Ascending aorta (tissue), 2 donors: ENCODE results near the gene TGM5. TPM values are rescaled to one million over a fixed set of nuclear protein-coding genes. Genes with fewer than 3 reads are reported as not detected.
A peak's percentile ranks its signal among the peaks of the same experiment; 100 is the strongest.
"Not testable (repeated sequence)": the region's sequence is repeated elsewhere in the genome, so short reads cannot be mapped to it uniquely, and the experiment has no call there.

Source experiments
- DNase-seq, 2 donors: peaks; one replicate each; pipeline ENCODE4 v3.0.0-alpha.2; 2019; ENCODE audit warnings: low spot score in 2 of 2
- H3K27ac ChIP-seq, 2 donors: fragments of 200-600 bp; sonication (generic); one replicate each; pipeline ENCODE4 v1.5.1; 2016 to 2017; ENCODE audit warnings: mild to moderate bottlenecking in 1 of 2
- H3K27me3 ChIP-seq: fragments of 200-600 bp; sonication (generic); one replicate; pipeline ENCODE4 v1.5.1; 2017
- H3K36me3 ChIP-seq, 2 donors: fragments of 200-600 bp; sonication (generic); one replicate each; pipeline ENCODE4 v1.5.1; 2016
- H3K4me1 ChIP-seq, 2 donors: fragments of 200-600 bp; sonication (generic); one replicate each; pipeline ENCODE4 v1.5.1; 2016 to 2017; ENCODE audit warnings: mild to moderate bottlenecking in 1 of 2
- H3K4me3 ChIP-seq, 2 donors: fragments of 200-600 bp; sonication (generic); one replicate each; pipeline ENCODE4 v1.5.1; 2016 to 2017; ENCODE audit warnings: mild to moderate bottlenecking in 1 of 2
- H3K9me3 ChIP-seq, 2 donors: fragments of 200-600 bp; sonication (generic); one replicate each; pipeline ENCODE4 v1.5.1; 2016
- intact Hi-C: fragments of 100-400 bp; cut with DNase I; formaldehyde crosslinking; loops from one replicate; pipeline ENCODE4 v1.15.1; 2023
- total RNA-seq: library from RNA; depleted of rRNA; stranded (reverse); fragments of >200 nt; gene quantifications from one replicate; pipeline ENCODE4 v1.1.0, GENCODE V29; 2016
- TF ChIP-seq, protein P1 (sequence below), 3 experiments: fragments of 200-600 bp in 2 of 3; fragments of 450-650 bp in 1 of 3; sonication (generic) in 2 of 3; IDR thresholded peaks; one replicate each; pipeline ENCODE4 v1.5.1; 2016 to 2019; ENCODE audit warnings: antibody characterized with exemption in 3 of 3, mild to moderate bottlenecking in 1 of 3, moderate library complexity in 1 of 3

Gene TGM5
- total RNA-seq, 1 donor from 2014 or later = not detected

DNA sequence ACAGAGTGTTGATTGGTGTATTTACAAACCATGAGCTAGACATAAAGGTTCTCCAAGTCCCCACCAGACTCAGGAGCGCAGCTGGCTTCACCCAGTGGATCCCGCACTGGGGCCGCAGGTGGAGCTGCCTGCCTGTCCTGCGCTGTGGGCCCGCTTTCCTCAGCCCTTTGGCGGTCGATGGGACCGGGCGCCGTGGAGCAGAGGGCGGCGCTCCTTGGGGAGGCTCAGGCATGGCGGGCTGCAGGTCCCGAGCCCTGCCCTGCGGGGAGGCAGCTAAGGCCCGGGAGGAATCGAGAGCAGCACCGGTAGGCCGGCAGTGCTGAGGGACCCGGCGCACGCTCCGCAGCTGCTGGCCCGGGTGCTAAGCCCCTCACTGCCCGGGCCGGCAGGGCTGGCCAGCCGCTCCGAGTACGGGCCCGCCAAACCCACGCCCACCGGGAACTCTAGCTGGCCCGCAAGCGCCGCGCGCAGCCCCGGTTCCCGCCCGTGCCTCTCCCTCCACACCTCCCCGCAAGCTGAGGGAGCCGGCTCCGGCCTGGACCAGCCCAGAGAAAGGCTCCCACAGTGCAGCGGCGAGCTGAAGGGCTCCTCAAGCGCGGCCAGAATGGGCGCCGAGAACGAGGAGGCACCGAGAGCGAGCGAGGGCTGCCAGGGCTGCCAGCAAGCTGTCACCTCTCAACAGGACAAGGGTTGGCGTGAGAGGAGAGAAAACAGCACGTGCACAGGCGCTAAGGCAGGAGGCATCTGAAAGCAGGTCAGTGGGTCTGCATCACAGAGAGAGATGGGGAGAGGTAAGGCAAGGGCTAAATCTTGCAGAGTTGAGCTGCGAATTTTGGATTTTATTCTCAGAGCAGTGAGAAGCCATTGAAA is 40.1 kb downstream of the TGM5 start:
- TF ChIP-seq, protein P1, sequence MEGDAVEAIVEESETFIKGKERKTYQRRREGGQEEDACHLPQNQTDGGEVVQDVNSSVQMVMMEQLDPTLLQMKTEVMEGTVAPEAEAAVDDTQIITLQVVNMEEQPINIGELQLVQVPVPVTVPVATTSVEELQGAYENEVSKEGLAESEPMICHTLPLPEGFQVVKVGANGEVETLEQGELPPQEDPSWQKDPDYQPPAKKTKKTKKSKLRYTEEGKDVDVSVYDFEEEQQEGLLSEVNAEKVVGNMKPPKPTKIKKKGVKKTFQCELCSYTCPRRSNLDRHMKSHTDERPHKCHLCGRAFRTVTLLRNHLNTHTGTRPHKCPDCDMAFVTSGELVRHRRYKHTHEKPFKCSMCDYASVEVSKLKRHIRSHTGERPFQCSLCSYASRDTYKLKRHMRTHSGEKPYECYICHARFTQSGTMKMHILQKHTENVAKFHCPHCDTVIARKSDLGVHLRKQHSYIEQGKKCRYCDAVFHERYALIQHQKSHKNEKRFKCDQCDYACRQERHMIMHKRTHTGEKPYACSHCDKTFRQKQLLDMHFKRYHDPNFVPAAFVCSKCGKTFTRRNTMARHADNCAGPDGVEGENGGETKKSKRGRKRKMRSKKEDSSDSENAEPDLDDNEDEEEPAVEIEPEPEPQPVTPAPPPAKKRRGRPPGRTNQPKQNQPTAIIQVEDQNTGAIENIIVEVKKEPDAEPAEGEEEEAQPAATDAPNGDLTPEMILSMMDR (IDR thresholded peaks at IDR 0.05) = no peak
- no peak overlapping the region for H3K4me3 ChIP-seq
- intact Hi-C loops = no loop called here
- no peak overlapping the region for H3K27ac ChIP-seq
- no peaks in the 10 kb centered on the region for H3K9me3 ChIP-seq
- no peaks in the 10 kb centered on the region for H3K36me3 ChIP-seq
- no peaks in the 10 kb centered on the region for H3K27me3 ChIP-seq
- DNase-seq = no peak
- no peaks in the 10 kb centered on the region for H3K4me1 ChIP-seq

DNA sequence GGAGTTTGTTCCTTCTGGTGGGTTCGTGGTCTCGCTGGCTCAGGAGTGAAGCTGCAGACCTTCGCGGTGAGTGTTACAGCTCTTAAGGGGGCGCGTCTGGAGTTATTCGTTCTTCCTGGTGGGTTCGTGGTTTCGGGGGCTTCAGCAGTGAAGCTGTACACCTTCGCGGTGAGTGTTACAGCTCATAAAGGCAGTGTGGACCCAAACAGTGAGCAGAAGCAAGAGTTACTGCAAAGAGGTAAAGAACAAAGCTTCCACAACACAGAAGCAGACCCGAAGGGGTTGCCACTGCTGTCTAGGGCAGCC is 40.8 kb downstream of the TGM5 start:
- intact Hi-C loops = loop anchor here (1.0 kb wide), 1 partner anchor 59 kb away; no protein-coding TSS in a partner anchor
- not testable (repeated sequence) for H3K27me3 ChIP-seq, DNase-seq, H3K4me1 ChIP-seq, H3K4me3 ChIP-seq, H3K27ac ChIP-seq, H3K9me3 ChIP-seq, H3K36me3 ChIP-seq

DNA sequence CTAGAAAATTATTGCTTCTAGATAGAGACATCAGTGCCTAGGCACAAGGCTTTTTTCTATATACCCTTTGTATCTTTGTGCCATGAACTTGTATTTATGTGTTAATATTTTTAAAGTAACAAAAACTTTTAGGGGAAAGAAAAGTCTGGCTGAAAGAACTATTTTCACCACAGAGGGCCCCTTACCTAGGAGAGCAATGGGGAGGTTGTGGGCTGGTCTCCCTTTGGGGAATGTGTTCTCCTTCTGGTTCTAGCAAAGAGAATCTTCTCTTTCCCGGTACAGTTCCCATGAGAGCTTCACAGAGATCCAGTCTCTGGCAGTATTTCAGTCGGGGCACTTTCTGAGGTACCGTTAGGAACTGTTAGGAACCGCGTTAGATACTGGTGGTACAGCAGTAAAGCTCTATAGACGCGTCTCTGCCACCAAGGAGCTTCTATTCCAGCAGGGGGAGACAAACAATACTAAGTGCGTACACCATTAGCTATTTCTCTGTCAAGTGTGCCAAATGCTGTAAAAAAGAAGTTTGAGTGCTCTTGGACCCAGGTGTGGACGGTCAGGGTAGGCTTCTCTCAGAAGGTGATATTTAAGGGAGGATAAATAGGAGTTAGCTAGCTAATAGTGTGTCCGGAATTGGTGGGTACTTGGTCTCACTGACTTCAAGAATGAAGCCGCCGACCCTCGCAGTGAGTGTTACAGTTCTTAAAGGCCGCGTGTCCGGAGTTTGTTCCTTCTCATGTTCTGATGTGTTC is 41.4 kb downstream of the TGM5 start:
- TF ChIP-seq, protein P1 (IDR thresholded peaks at IDR 0.05) = peak; percentile 61 to 78 (median 68)
- H3K27ac ChIP-seq = no peak overlapping the region
- no peaks in the 10 kb centered on the region for H3K27me3 ChIP-seq
- no peak overlapping the region for H3K4me3 ChIP-seq
- intact Hi-C loops = loop anchor here (1.0 kb wide), 1 partner anchor 60 kb away; no protein-coding TSS in a partner anchor
- H3K4me1 ChIP-seq = no peaks in the 10 kb centered on the region
- no peaks in the 10 kb centered on the region for H3K36me3 ChIP-seq
- no peaks in the 10 kb centered on the region for H3K9me3 ChIP-seq
- no peak for DNase-seq

DNA sequence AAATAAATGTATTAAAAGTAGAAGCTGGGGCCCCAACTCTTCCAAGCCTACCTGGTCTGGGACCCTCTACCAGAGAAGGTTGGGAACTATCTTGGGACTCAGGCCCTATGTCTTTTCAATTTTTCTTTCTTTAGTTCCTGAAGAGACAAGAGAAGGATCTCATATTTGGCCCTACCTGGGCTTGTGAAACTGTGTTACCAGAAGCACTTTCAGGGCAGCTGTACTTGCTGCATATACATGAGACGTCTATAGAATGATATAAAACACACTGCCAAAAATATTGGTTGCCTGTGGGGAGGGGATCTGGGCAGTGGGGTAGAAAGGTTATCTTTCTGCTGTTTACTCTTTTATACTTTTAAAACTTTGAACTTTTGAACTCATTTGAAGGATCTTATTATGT is 45.3 kb downstream of the TGM5 start:
- TF ChIP-seq, protein P1 (IDR thresholded peaks at IDR 0.05) = no peak
- Histone ChIP-seq H3K27ac (no peak overlapping the region), H3K4me3 (no peak overlapping the region), H3K9me3 (no peaks in the 10 kb centered on the region), H3K27me3 (no peaks in the 10 kb centered on the region), H3K4me1 (no peaks in the 10 kb centered on the region), H3K36me3 (no peaks in the 10 kb centered on the region)
- DNase-seq = no peak
- intact Hi-C loops = no loop called here

DNA sequence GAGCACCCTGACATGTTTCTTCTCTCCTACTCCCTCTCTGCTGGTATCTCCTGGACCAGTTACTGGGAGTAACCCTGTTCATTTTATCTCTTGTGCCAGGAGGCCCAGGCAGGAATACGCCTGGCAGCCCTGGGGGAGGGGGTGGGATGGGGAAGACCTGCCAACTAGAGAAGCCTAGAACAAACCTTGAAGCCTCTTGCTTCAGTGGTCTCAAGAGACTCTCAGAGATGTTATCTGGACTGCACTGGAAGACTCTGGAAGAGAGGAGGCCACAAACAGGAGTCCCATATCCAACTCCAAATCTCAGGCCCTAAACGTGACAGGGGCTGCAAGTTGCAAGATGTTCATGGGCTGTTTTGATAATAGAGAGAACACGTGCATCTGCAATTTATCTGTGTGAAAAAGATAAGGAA is 45.7 kb downstream of the TGM5 start, which contains the start of gene EPB42:
TSS of gene EPB42 (minus strand) at position 28 of the 413 bp plus-strand sequence. CDS start 193 bp downstream, outside the sequence.
- Histone ChIP-seq H3K27ac (no peak within 1 kb of the TSS), H3K36me3 (no peaks in the 10 kb centered on the region), H3K27me3 (no peaks in the 10 kb centered on the region), H3K9me3 (no peaks in the 10 kb centered on the region), H3K4me1 (no peaks in the 10 kb centered on the region), H3K4me3 (no peak within 1 kb of the TSS)
- intact Hi-C loops = no loop called here
- TF ChIP-seq, protein P1 (IDR thresholded peaks at IDR 0.05) = no peak
- no peak for DNase-seq
